ENCODE results near the gene TPGS2. TPM values are rescaled to one million over a fixed set of nuclear protein-coding genes. Genes with fewer than 3 reads are reported as not detected.

TPGS2 gene
- total RNA-seq, 1 donor from 2014 or later: 93.5 TPM

GRCh38 chr18:36809590-36810381 is 19.0 kb downstream of the TPGS2 start:
- Mint-ChIP-seq H3K4me3 (no peak overlapping the region), H3K9me3 (no peaks in the 10 kb centered on the region), H3K36me3 (peaks cover 24% of the 10 kb centered on the region), H3K4me1 (peaks cover 2% of the 10 kb centered on the region), H3K27ac (no peak overlapping the region), H3K27me3 (ENCODE audit: low read depth) (no peaks in the 10 kb centered on the region)
- no peak for DNase-seq (ENCODE audit: low spot score in 2 of 2, unreplicated experiment in 2 of 2)
- TF ChIP-seq, protein P1, sequence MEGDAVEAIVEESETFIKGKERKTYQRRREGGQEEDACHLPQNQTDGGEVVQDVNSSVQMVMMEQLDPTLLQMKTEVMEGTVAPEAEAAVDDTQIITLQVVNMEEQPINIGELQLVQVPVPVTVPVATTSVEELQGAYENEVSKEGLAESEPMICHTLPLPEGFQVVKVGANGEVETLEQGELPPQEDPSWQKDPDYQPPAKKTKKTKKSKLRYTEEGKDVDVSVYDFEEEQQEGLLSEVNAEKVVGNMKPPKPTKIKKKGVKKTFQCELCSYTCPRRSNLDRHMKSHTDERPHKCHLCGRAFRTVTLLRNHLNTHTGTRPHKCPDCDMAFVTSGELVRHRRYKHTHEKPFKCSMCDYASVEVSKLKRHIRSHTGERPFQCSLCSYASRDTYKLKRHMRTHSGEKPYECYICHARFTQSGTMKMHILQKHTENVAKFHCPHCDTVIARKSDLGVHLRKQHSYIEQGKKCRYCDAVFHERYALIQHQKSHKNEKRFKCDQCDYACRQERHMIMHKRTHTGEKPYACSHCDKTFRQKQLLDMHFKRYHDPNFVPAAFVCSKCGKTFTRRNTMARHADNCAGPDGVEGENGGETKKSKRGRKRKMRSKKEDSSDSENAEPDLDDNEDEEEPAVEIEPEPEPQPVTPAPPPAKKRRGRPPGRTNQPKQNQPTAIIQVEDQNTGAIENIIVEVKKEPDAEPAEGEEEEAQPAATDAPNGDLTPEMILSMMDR (IDR thresholded peaks at IDR 0.05; ENCODE audit: unreplicated experiment): peak; percentile 87

DNA sequence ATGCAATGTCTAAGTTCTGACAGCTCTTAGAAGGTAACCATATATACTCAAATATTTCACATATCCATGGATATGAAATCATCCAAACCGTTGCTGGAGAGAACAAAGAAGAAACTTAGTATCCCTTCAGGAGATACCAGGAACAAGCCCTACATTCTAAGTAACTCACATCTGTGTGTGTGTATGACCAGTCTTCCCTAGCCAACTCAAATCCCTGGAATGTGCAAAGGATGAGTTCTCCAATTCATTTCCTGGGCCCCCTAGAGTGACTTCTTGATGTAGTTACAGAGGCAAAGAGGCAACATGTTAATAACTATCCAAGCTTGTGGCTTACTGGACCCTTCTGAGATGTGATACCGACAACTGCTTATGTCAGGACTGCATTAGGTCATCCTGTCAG is 20.1 kb downstream of the TPGS2 start:
- Mint-ChIP-seq H3K4me3 (no peak overlapping the region), H3K36me3 (peaks cover 29% of the 10 kb centered on the region), H3K27me3 (ENCODE audit: low read depth) (no peaks in the 10 kb centered on the region), H3K4me1 (peaks cover 2% of the 10 kb centered on the region), H3K27ac (no peak overlapping the region), H3K9me3 (peaks cover under 1% of the 10 kb centered on the region)
- no peak for DNase-seq (ENCODE audit: low spot score in 2 of 2, unreplicated experiment in 2 of 2)
- TF ChIP-seq, protein P1 (IDR thresholded peaks at IDR 0.05; ENCODE audit: unreplicated experiment): no peak

DNA sequence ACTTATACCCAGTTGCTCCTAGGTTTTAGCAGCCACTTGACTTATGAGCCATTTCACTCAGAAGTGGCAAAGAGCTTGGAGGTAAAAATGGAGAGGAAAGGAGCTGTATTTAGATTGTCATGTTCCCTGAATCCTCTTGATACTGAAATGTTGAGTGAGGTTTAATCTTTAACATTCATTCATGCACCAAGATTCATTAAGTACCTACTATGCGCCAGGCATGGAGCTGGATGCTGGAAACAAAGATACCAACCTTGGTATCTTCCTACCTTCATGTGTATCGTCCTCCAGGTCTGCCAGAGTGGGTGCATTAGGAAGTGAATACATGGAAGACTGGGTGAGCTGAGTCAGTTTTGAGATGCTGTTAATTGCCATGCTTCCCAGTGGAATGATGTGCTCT is 23.7 kb downstream of the TPGS2 start:
- peaks cover 54% of the 10 kb centered on the region for H3K36me3 Mint-ChIP-seq
- no peak for DNase-seq (ENCODE audit: low spot score in 2 of 2, unreplicated experiment in 2 of 2)
- H3K27me3 Mint-ChIP-seq (ENCODE audit: low read depth): no peaks in the 10 kb centered on the region
- no peak overlapping the region for H3K27ac Mint-ChIP-seq
- TF ChIP-seq, protein P1 (IDR thresholded peaks at IDR 0.05; ENCODE audit: unreplicated experiment): no peak
- peaks cover 18% of the 10 kb centered on the region for H3K9me3 Mint-ChIP-seq
- peaks cover 2% of the 10 kb centered on the region for H3K4me1 Mint-ChIP-seq
- no peak overlapping the region for H3K4me3 Mint-ChIP-seq

- Mint-ChIP-seq H3K27me3 (ENCODE audit: low read depth) (no peaks in the 10 kb centered on the region), H3K9me3 (peaks cover 18% of the 10 kb centered on the region), H3K27ac (no peak overlapping the region), H3K4me1 (no peaks in the 10 kb centered on the region), H3K4me3 (no peak overlapping the region), H3K36me3 (peaks cover 65% of the 10 kb centered on the region)
- TF ChIP-seq, protein P1 (IDR thresholded peaks at IDR 0.05; ENCODE audit: unreplicated experiment): no peak
- DNase-seq (ENCODE audit: low spot score in 2 of 2, unreplicated experiment in 2 of 2): no peak
These were observed 29.9 kb downstream of the TPGS2 start for GRCh38 chr18:36798738-36799473.

GRCh38 chr18:36792634-36793283 is 36.0 kb downstream of the TPGS2 start:
- H3K4me3 Mint-ChIP-seq: no peak overlapping the region
- DNase-seq (ENCODE audit: low spot score in 2 of 2, unreplicated experiment in 2 of 2): no peak
- H3K9me3 Mint-ChIP-seq: peaks cover 14% of the 10 kb centered on the region
- H3K27me3 Mint-ChIP-seq (ENCODE audit: low read depth): no peaks in the 10 kb centered on the region
- peaks cover 54% of the 10 kb centered on the region for H3K36me3 Mint-ChIP-seq
- H3K27ac Mint-ChIP-seq: no peak overlapping the region
- H3K4me1 Mint-ChIP-seq: no peaks in the 10 kb centered on the region
- TF ChIP-seq, protein P1 (IDR thresholded peaks at IDR 0.05; ENCODE audit: unreplicated experiment): no peak

All from mesothelial cell of epicardium (in vitro differentiated cells).